Body of pancreas (tissue), 4 donors: ENCODE measurements around the gene KLHL1. TPM values are rescaled to one million over a fixed set of nuclear protein-coding genes. Genes with fewer than 3 reads are reported as not detected.

ENCODE experiments used
- ATAC-seq: fragments of 150-250 bp; one replicate; pipeline ENCODE4 v1.9.1; 2016
- DNase-seq, 4 donors: peaks; one replicate each; pipeline ENCODE4 v3.0.0-alpha.2; 2019
- H3K27ac ChIP-seq, 4 donors: fragments of 200-600 bp; sonication (generic); 1 replicate in 3 of 4; 2 replicates in 1 of 4; pipeline versions ENCODE4 v1.5.1 to v1.6.1; 2016 to 2019; ENCODE audit warnings: mild to moderate bottlenecking in 1 of 4, mixed read lengths in 1 of 4, moderate library complexity in 1 of 4
- H3K27me3 ChIP-seq, 2 donors: fragments of 200-600 bp; sonication (generic); one replicate each; pipeline ENCODE4 v1.6.0; 2016; ENCODE audit warnings: mild to moderate bottlenecking in 1 of 2
- H3K36me3 ChIP-seq, 2 donors: fragments of 200-600 bp; sonication (generic); replicated peaks in 1 of 2; 2 replicates each; pipeline ENCODE4 v1.5.1; 2016; ENCODE audit warnings: low read depth in 2 of 2; ENCODE audit not compliant: insufficient read depth in 1 of 2
- H3K4me1 ChIP-seq: fragments of 200-600 bp; sonication (generic); one replicate; pipeline ENCODE4 v1.6.0; 2016
- H3K4me3 ChIP-seq, 2 donors: fragments of 200-600 bp; sonication (generic); 1 replicate in 1 of 2; 2 replicates in 1 of 2; pipeline ENCODE4 v1.5.1; 2016 to 2019
- H3K9me3 ChIP-seq, 3 donors: fragments of 200-600 bp; sonication (generic); 1 replicate in 2 of 3; 2 replicates in 1 of 3; pipeline ENCODE4 v1.5.1; 2016
- POLR2A ChIP-seq, 3 donors: fragments of 450-650 bp; IDR thresholded peaks; one replicate each; pipeline ENCODE4 v1.6.1; 2016; ENCODE audit warnings: antibody characterized with exemption in 3 of 3, mild to moderate bottlenecking in 2 of 3
- WGBS, 2 donors: methylation state at CpG; one replicate each; pipeline ENCODE4 v1.1.5; 2017; 5-methylcytosine and 5-hydroxymethylcytosine counted together
- intact Hi-C: fragments of 100-400 bp; cut with DNase I; formaldehyde crosslinking; loops from one replicate; pipeline ENCODE4 v1.15.1; 2023
- total RNA-seq, 2 donors: library from RNA; depleted of rRNA; stranded (reverse); fragments of >200 nt; gene quantifications; one replicate each; pipeline ENCODE4 v1.1.0, GENCODE V29; 2016
- TF ChIP-seq, protein P1 (sequence below), 7 experiments: fragments of 450-650 bp in 4 of 7; fragments of 200-600 bp in 3 of 7; sonication (generic) in 3 of 7; IDR thresholded peaks; one replicate each; pipeline ENCODE4 v1.5.1; 2016 to 2019; ENCODE audit warnings: antibody characterized with exemption in 7 of 7

KLHL1 gene
- total RNA-seq, 2 donors from 2014 or later: 0.26 TPM; not detected in 1

DNA sequence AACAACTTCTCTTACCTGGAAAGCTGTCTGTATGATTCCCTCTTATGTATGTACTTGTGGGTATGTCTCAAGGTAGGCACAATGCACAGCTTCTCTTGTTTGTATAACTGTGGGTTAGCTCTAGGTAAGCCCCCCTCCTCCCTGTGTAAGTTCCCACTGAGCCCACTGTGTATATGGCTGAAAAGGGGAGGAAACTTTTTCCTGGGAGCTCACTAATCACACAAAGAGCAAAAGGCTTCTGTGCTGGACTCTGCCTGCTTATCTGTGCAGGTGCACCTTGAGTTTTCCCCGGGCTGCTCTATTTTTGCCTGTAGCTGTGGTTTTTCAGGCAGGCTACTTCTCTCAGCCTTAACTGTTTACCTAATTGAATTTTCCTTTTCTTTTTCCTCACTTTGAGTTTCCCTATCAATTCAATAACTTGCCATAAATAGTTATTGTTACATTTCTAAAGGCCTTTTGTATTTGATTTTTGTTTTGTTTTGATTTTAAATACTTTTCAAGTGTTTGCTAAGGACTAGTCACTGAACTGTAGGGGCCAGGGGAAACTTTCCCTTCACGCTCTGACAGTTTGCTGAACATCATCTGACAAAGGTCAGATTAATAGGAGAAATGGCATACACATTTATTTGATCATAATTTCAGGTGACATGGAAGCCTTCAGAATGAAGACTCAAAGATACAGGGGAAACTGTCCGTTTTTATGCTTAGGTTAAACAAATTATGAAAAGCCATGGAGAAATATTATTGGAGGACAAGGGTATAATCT lies 424.1 kb downstream of the KLHL1 start:
- TF ChIP-seq, protein P1, sequence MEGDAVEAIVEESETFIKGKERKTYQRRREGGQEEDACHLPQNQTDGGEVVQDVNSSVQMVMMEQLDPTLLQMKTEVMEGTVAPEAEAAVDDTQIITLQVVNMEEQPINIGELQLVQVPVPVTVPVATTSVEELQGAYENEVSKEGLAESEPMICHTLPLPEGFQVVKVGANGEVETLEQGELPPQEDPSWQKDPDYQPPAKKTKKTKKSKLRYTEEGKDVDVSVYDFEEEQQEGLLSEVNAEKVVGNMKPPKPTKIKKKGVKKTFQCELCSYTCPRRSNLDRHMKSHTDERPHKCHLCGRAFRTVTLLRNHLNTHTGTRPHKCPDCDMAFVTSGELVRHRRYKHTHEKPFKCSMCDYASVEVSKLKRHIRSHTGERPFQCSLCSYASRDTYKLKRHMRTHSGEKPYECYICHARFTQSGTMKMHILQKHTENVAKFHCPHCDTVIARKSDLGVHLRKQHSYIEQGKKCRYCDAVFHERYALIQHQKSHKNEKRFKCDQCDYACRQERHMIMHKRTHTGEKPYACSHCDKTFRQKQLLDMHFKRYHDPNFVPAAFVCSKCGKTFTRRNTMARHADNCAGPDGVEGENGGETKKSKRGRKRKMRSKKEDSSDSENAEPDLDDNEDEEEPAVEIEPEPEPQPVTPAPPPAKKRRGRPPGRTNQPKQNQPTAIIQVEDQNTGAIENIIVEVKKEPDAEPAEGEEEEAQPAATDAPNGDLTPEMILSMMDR (IDR thresholded peaks at IDR 0.05): no peak
- Histone ChIP-seq H3K27me3 (no peaks in the 10 kb centered on the region), H3K4me3 (no peak overlapping the region), H3K4me1 (peaks cover 13% of the 10 kb centered on the region), H3K36me3 (no peaks in the 10 kb centered on the region), H3K27ac (peak overlapping the region in 2 of 4 donors; percentile 1 to 38), H3K9me3 (peaks cover 0 to 6% (median 0%) of the 10 kb centered on the region in 3 donors)
- DNase-seq (peak in 3 of 4 donors; percentile 6 to 49 (median 15)), ATAC-seq (peak; percentile 58)
- 13 to 25% methylated on average over 3 of the region's 3 CpGs for WGBS, 2 donors
- intact Hi-C loops: no loop called here

DNA sequence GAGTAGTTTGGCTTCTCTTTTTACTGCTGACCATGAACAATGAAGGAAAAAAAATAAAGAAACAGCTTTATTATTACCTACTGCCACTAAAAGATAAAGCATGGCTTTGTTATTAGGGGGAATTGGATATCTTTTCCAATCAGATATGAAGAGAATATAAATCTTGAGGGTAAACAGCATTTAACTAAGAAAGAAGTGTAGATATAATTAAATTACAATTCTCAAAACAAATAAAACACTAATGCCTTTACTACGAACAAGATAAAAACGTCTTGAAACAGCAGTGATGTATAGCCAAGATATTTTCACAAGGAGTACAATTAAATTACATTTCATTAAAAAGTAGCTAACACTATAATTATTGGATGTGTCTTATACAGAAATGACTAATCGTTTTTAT lies 426.5 kb downstream of the KLHL1 start:
- Histone ChIP-seq H3K36me3 (no peaks in the 10 kb centered on the region), H3K27me3 (no peaks in the 10 kb centered on the region), H3K9me3 (no peaks in the 10 kb centered on the region), H3K27ac (no peak overlapping the region), H3K4me3 (no peak overlapping the region), H3K4me1 (peaks cover 13% of the 10 kb centered on the region)
- TF ChIP-seq POLR2A (IDR thresholded peaks at IDR 0.05): no peak
- TF ChIP-seq, protein P1 (IDR thresholded peaks at IDR 0.05): no peak
- ATAC-seq (no peak), DNase-seq (no peak)
- intact Hi-C loops: no loop called here
- 56 to 58% methylated on average over 3 of the region's 3 CpGs for WGBS, 2 donors

DNA sequence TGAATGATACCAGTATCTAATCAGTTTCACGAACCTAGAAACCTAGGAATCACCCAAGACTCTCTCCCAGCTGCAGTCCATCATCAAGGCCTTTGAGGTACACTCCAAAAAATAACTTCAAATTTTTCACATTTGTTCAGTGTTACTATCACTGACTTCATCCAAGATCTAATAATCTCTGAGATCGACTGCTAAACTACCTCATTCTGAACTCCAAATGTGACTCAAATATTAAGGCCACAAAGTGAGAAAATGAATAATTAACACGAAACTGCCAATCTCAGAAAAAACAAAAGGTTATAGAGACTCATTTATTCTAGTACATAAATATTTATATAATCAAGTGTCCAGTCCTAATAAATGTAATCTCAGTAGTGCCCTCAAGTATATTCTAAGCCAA lies 430.9 kb downstream of the KLHL1 start:
- WGBS, 2 donors: 72 to 75% methylated on average over 3 of the region's 3 CpGs
- Histone ChIP-seq H3K27me3 (no peaks in the 10 kb centered on the region), H3K4me3 (no peak overlapping the region), H3K4me1 (no peaks in the 10 kb centered on the region), H3K9me3 (no peaks in the 10 kb centered on the region), H3K36me3 (no peaks in the 10 kb centered on the region), H3K27ac (no peak overlapping the region)
- no peak for DNase-seq
- ATAC-seq: no peak
- TF ChIP-seq POLR2A (IDR thresholded peaks at IDR 0.05): no peak
- TF ChIP-seq, protein P1 (IDR thresholded peaks at IDR 0.05): no peak
- intact Hi-C loops: no loop called here

DNA sequence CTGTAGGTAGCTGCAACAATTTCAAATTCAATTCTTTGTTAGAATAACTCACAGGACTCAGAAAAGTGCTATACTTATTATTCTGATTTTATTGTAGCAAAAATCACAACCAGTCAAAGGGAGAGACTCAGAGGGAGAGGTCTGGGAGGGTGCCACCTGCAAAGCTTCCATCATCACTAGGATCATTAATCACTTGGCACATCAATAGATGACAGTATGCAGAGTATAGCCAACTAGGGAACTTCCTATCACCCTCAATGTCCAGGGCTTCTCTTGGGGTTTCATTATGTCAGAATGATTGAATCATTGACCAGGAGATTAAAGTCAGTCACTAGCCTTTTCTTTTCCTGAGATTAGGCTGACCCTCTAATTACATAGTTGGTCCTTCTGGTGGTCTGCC lies 432.0 kb downstream of the KLHL1 start:
- intact Hi-C loops: no loop called here
- H3K27me3 ChIP-seq: no peaks in the 10 kb centered on the region
- H3K36me3 ChIP-seq: no peaks in the 10 kb centered on the region
- no peak overlapping the region for H3K4me3 ChIP-seq
- H3K9me3 ChIP-seq: no peaks in the 10 kb centered on the region
- no peaks in the 10 kb centered on the region for H3K4me1 ChIP-seq
- H3K27ac ChIP-seq: no peak overlapping the region
- DNase-seq (no peak), ATAC-seq (no peak)
- no peak for TF ChIP-seq POLR2A (IDR thresholded peaks at IDR 0.05)
- TF ChIP-seq, protein P1 (IDR thresholded peaks at IDR 0.05): no peak

DNA sequence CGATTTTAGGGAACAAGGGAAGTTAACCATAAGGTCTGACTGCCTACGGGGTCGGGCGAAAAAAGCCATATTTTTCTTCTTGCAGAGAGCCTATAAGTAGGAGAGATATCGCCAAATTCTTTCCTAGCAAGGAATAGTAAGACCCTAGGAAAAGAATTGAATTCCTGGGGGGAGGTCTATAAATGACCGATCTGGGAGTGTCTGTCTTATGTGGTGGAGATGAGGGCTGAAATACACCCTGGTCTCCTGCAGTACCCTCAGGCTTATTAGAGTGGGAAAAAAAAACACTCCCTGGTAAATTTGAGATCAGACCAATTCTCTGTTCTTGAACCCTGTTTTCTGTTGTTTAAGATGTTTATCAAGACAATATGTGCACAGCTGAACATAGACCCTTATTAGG lies 448.1 kb downstream of the KLHL1 start:
- Histone ChIP-seq H3K4me3 (no peak overlapping the region), H3K4me1 (no peaks in the 10 kb centered on the region), H3K27ac (no peak overlapping the region), H3K9me3 (no peaks in the 10 kb centered on the region), H3K27me3 (no peaks in the 10 kb centered on the region), H3K36me3 (no peaks in the 10 kb centered on the region)
- intact Hi-C loops: no loop called here
- ATAC-seq (no peak), DNase-seq (no peak)
- 88 to 92% methylated on average over 6 of the region's 6 CpGs for WGBS, 2 donors
- TF ChIP-seq, protein P1 (IDR thresholded peaks at IDR 0.05): no peak
- no peak for TF ChIP-seq POLR2A (IDR thresholded peaks at IDR 0.05)
